DMS153 (cell line): ENCODE results near the gene ENTREP3.
A peak's percentile ranks its signal among the peaks of the same experiment; 100 is the strongest.

ENCODE experiments used
- DNase-seq: peaks from one replicate; lab custom pipeline; 2025; lab: John Stamatoyannopoulos, UW

ENTREP3 gene

GRCh38 chr1:155277902-155278688, 22.8 kb upstream of the ENTREP3 start:
- peak; percentile 79 for DNase-seq

- peak; percentile 97 for DNase-seq
Measured at GRCh38 chr1:155277070-155277901, 22.0 kb upstream of the ENTREP3 start, which contains the start of gene HCN3. HCN3 (plus strand) TSS chr1:155277463; CDS start chr1:155277591, 128 bp downstream.

GRCh38 chr1:155273343-155274245, 18.3 kb upstream of the ENTREP3 start, which contains the start of gene CLK2:
CLK2 (minus strand) TSS chr1:155273504; CDS start chr1:155270977, 2,527 bp downstream.
- peak; percentile 98 for DNase-seq

GRCh38 chr1:155272466-155273342, 17.4 kb upstream of the ENTREP3 start:
- no peak for DNase-seq

- DNase-seq, result no peak
Measured at GRCh38 chr1:155269381-155269780, 14.1 kb upstream of the ENTREP3 start.

- DNase-seq, result no peak
Measured at GRCh38 chr1:155268630-155269029, 13.3 kb upstream of the ENTREP3 start.

- DNase-seq, result no peak
Measured at GRCh38 chr1:155267373-155267772, 12.1 kb upstream of the ENTREP3 start.

GRCh38 chr1:155266553-155266952, 11.3 kb upstream of the ENTREP3 start:
- no peak for DNase-seq

GRCh38 chr1:155263067-155263466, 7.8 kb upstream of the ENTREP3 start:
- DNase-seq, result no peak

- peak; percentile 99 for DNase-seq
Measured at GRCh38 chr1:155261852-155262673, 6.8 kb upstream of the ENTREP3 start, which contains the start of gene SCAMP3. SCAMP3 (minus strand) TSS chr1:155262360; CDS start chr1:155262151, 209 bp downstream.

GRCh38 chr1:155261493-155261851, 6.2 kb upstream of the ENTREP3 start:
- DNase-seq, result no peak

GRCh38 chr1:155260276-155260675, 5.0 kb upstream of the ENTREP3 start:
- DNase-seq, result no peak

GRCh38 chr1:155256058-155256852, 972 bp upstream of the ENTREP3 start:
- DNase-seq, result no peak

GRCh38 chr1:155254714-155255242, 505 bp downstream of the ENTREP3 start:
- no peak for DNase-seq

- no peak for DNase-seq
Measured at GRCh38 chr1:155254228-155254713, 1.0 kb downstream of the ENTREP3 start.

GRCh38 chr1:155253797-155254196, 1.5 kb downstream of the ENTREP3 start:
- no peak for DNase-seq

- no peak for DNase-seq
Measured at GRCh38 chr1:155253208-155253607, 2.1 kb downstream of the ENTREP3 start.

- DNase-seq, result no peak
Measured at GRCh38 chr1:155251566-155251965, 3.7 kb downstream of the ENTREP3 start.
